BE2C (cell line): ENCODE data around the gene PRRG4.
A peak's percentile ranks its signal among the peaks of the same experiment; 100 is the strongest.

Experiments
- DNase-seq: peaks from one replicate; pipeline ENCODE4 v3.0.0-alpha.2; 2020
- H3K27me3 ChIP-seq: fragments of 250-450 bp; sonication (Bioruptor Pico); 2 replicates; pipeline ENCODE4 v1.5.1; 2020; ENCODE audit warnings: mild to moderate bottlenecking
- H3K36me3 ChIP-seq: fragments of 250-450 bp; sonication (Bioruptor Pico); 2 replicates; pipeline ENCODE4 v1.5.1; 2020; ENCODE audit warnings: mild to moderate bottlenecking
- H3K4me1 ChIP-seq: fragments of 250-450 bp; sonication (Bioruptor Pico); 2 replicates; pipeline ENCODE4 v1.5.1; 2020
- H3K4me3 ChIP-seq: 2 replicates; pipeline ENCODE4 v1.5.1; 2011; ENCODE audit warnings: low read depth, low read length
- H3K9me3 ChIP-seq: fragments of 250-450 bp; sonication (Bioruptor Pico); 2 replicates; pipeline ENCODE4 v1.5.1; 2020
- CTCF ChIP-seq: IDR thresholded peaks from 2 replicates; pipeline ENCODE4 v1.5.1; 2012; ENCODE audit warnings: mild to moderate bottlenecking, low read depth, low read length

The PRRG4 gene

GRCh38 chr11:32826113-32826512 is 3.6 kb upstream of the PRRG4 start:
- TF ChIP-seq CTCF = no peak
- Histone ChIP-seq H3K36me3 (no peaks in the 10 kb centered on the region), H3K4me1 (no peaks in the 10 kb centered on the region), H3K4me3 (no peak overlapping the region), H3K27me3 (peaks cover 10% of the 10 kb centered on the region), H3K9me3 (no peaks in the 10 kb centered on the region)
- DNase-seq = no peak

- no peak for TF ChIP-seq CTCF
- no peak for DNase-seq
- no peaks in the 10 kb centered on the region for H3K36me3 ChIP-seq
These were observed 2.5 kb upstream of the PRRG4 start for GRCh38 chr11:32827276-32827675.

GRCh38 chr11:32829157-32829679 is 509 bp upstream of the PRRG4 start:
- H3K36me3 ChIP-seq = no peaks in the 10 kb centered on the region
- H3K4me1 ChIP-seq = no peaks in the 10 kb centered on the region
- DNase-seq = no peak
- no peaks in the 10 kb centered on the region for H3K9me3 ChIP-seq
- H3K27me3 ChIP-seq = peaks cover 10% of the 10 kb centered on the region
- H3K4me3 ChIP-seq = peak overlapping the region; percentile 49
- TF ChIP-seq CTCF = no peak

More at GRCh38 chr11:32827276-32827675, 2.5 kb upstream of the PRRG4 start:
- Histone ChIP-seq H3K4me3 (no peak overlapping the region), H3K27me3 (peaks cover 10% of the 10 kb centered on the region), H3K9me3 (no peaks in the 10 kb centered on the region), H3K4me1 (no peaks in the 10 kb centered on the region)

GRCh38 chr11:32830413-32830738 is 649 bp downstream of the PRRG4 start:
- no peak for TF ChIP-seq CTCF
- Histone ChIP-seq H3K4me3 (no peak overlapping the region), H3K36me3 (no peaks in the 10 kb centered on the region), H3K9me3 (no peaks in the 10 kb centered on the region), H3K4me1 (no peaks in the 10 kb centered on the region), H3K27me3 (peaks cover 10% of the 10 kb centered on the region)
- DNase-seq = no peak

- H3K4me1 ChIP-seq = no peaks in the 10 kb centered on the region
- no peak for DNase-seq
- H3K9me3 ChIP-seq = no peaks in the 10 kb centered on the region
- H3K4me3 ChIP-seq = no peak overlapping the region
- H3K27me3 ChIP-seq = peaks cover 10% of the 10 kb centered on the region
- no peak for TF ChIP-seq CTCF
- no peaks in the 10 kb centered on the region for H3K36me3 ChIP-seq
These were observed 1.1 kb downstream of the PRRG4 start for GRCh38 chr11:32830796-32831195.

GRCh38 chr11:32831221-32831620 is 1.5 kb downstream of the PRRG4 start:
- Histone ChIP-seq H3K9me3 (no peaks in the 10 kb centered on the region), H3K27me3 (peaks cover 10% of the 10 kb centered on the region), H3K36me3 (no peaks in the 10 kb centered on the region), H3K4me3 (no peak overlapping the region), H3K4me1 (no peaks in the 10 kb centered on the region)
- no peak for DNase-seq
- no peak for TF ChIP-seq CTCF
